Measurements from ENCODE around the gene PCSK2.
A peak's percentile ranks its signal among the peaks of the same experiment; 100 is the strongest.

The PCSK2 gene

DNA sequence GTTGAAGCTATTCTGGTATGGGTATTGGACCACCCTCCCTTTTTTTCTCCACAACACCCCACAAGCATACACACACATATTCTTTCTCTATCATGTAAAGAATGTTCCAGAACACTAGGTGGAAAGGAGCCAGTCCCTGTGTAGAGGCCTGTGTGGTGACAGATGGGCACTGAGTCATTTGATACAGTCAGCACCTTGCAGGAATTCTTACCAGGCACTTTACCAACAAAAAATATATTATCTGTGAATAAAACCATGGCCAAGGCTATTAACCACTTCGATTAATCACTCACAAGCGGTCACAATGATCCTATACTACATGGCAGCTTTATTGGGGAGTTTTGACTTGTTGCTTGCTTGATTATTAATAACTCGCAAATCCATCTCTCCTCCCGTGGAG lies 154.9 kb downstream of the PCSK2 start:
- no peak for DNase-seq (ENCODE audit: low read depth)
- no peak overlapping the region for H3K4me3 ChIP-seq (ENCODE audit: low read depth, low read length)

DNA sequence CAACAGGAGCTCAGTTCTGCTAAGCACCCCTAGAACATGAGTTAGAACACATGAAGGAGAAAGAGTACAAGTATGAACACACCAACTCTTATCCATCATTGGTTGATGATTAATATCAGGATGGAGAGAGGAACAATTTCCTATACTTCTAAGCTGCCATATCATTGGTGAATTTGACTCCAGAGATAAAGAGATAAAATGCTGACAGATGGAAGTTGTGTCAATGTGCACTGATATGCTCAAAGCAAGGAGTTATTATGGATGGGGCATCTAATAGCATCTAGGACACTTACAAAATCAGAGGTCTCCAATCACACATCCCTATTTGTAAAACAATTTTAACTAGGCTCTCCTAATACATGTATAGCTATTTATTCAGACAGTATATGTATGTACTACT lies 159.0 kb downstream of the PCSK2 start:
- DNase-seq (ENCODE audit: low read depth): no peak
- H3K4me3 ChIP-seq (ENCODE audit: low read depth, low read length): no peak overlapping the region

DNA sequence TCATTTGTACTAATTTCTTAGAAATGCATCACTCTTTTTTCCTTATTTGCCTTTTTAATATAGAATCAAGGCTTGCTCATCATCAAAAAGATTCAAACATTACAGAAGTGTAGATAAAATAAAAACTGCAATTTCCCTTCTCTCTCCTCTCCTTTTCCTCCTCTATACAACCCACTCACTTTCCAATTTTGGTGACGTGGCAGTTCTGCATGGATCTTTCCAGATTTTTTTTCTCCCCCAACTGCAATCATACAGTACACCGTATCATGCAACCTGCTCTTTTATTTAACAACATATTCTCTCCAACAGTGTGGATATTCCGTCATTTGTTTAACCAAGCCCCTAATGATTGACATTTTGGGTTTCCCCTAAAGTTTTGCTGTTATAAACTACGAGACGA lies 163.8 kb downstream of the PCSK2 start:
- no peak overlapping the region for H3K4me3 ChIP-seq (ENCODE audit: low read depth, low read length)
- DNase-seq (ENCODE audit: low read depth): no peak

DNA sequence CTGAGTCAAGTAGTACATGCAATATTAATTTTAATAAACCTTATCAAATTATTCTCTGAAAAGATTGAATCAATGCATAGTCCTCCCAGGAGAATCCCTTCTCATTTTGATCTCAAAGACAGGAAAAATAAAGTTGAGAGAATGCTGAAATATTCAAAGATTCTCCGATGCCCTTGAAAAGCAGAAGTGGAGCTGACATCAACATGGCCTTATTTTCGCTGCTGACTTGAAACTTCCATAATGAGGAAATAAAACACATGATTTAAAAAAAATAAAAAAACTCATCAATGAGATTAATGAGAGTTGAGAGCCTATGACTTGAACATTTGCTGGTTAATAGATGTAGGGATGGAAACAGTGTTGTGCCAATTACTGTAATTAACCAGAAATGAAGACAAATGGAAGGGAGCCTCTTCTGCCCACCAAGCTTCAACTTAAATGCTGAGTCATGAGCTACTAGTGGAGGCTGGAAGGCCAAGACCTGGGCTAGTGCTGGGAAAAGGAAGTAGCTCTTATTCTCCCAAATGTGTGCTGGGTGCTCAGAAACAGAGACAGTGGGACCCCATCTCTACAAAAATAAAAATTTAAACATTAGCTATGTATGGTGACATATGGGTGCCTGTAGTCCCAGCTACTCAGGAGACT lies 164.4 kb downstream of the PCSK2 start:
- no peak overlapping the region for H3K4me3 ChIP-seq (ENCODE audit: low read depth, low read length)
- no peak for DNase-seq (ENCODE audit: low read depth)

GRCh38 chr20:17394411-17394810 lies 167.6 kb downstream of the PCSK2 start:
- DNase-seq (ENCODE audit: low read depth): no peak
- H3K4me3 ChIP-seq (ENCODE audit: low read depth, low read length): no peak overlapping the region

DNA sequence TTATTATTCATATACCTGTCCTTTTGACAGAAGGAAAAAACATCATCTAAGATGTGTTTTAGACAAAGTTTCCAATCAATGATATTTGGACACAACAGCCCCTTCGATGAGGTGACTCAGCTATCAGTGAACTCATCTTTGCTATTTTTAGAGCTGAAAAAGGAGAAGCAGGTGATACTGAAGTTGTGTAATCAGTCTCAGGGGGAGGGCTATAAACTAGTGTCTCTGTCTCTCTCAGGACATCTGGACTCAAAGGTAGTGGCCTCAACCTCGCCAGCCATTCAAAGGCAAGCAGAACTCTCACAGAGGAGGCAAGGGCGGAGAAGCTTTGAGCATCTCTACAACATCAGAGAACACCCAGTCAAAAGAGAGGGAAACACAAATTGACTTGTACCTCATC lies 168.9 kb downstream of the PCSK2 start:
- no peak for DNase-seq (ENCODE audit: low read depth)
- H3K4me3 ChIP-seq (ENCODE audit: low read depth, low read length): no peak overlapping the region

- DNase-seq (ENCODE audit: low read depth): no peak
- no peak overlapping the region for H3K4me3 ChIP-seq (ENCODE audit: low read depth, low read length)
These were observed 172.6 kb downstream of the PCSK2 start for GRCh38 chr20:17399303-17399985.

GRCh38 chr20:17403461-17403860 lies 176.6 kb downstream of the PCSK2 start:
- DNase-seq (ENCODE audit: low read depth): no peak

GRCh38 chr20:17406051-17406590 lies 179.3 kb downstream of the PCSK2 start:
- no peak overlapping the region for H3K4me3 ChIP-seq (ENCODE audit: low read depth, low read length)
- no peak for DNase-seq (ENCODE audit: low read depth)

More at GRCh38 chr20:17403461-17403860, 176.6 kb downstream of the PCSK2 start:
- no peak overlapping the region for H3K4me3 ChIP-seq (ENCODE audit: low read depth, low read length)

DNA sequence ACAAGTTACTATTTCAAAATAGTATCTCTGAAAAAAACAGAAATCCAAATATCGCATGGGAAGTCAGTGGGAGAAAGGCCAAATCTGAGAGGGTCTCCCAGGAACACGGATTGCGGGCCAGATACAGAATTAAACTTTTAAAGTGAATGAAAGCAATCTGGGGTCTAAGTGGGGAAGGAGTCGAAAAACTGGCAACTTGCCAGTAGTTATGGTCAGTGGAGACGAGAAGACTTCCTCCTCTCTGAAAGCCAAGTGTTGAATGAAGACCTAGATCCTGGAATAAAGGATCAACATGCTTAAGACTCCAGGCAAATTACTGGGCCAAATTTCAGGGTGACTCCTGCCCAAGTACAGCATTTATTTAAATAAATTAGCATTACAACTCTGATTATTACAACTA lies 180.7 kb downstream of the PCSK2 start:
- no peak for DNase-seq (ENCODE audit: low read depth)
- no peak overlapping the region for H3K4me3 ChIP-seq (ENCODE audit: low read depth, low read length)

- no peak overlapping the region for H3K4me3 ChIP-seq (ENCODE audit: low read depth, low read length)
- no peak for DNase-seq (ENCODE audit: low read depth)
These were observed 190.4 kb downstream of the PCSK2 start for GRCh38 chr20:17417225-17417624.

- DNase-seq (ENCODE audit: low read depth): no peak
- no peak overlapping the region for H3K4me3 ChIP-seq (ENCODE audit: low read depth, low read length)
These were observed 191.9 kb downstream of the PCSK2 start for GRCh38 chr20:17418737-17419136.

- DNase-seq (ENCODE audit: low read depth): no peak
- H3K4me3 ChIP-seq (ENCODE audit: low read depth, low read length): no peak overlapping the region
These were observed 192.7 kb downstream of the PCSK2 start for GRCh38 chr20:17419479-17420041.

GRCh38 chr20:17421493-17421892 lies 194.7 kb downstream of the PCSK2 start:
- H3K4me3 ChIP-seq (ENCODE audit: low read depth, low read length): no peak overlapping the region
- no peak for DNase-seq (ENCODE audit: low read depth)

DNA sequence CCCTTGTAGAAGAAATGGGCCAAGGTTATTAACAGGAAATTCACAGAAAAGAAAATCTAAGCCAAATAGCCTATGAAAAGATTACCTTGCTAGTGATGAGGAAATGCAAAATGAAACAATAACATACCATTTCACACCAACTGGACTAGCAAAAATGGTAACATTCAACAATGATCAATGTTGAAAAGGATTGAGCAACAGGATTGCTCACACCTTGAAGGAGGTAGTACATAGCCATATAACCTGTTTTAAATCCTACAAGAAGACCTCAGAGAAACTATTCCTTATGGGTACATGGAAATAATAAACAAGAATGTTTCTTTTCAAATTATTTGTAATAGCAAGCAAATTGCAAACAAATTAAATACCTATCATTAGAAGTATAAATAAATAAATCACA lies 196.9 kb downstream of the PCSK2 start:
- no peak for DNase-seq (ENCODE audit: low read depth)
- no peak overlapping the region for H3K4me3 ChIP-seq (ENCODE audit: low read depth, low read length)

DNA sequence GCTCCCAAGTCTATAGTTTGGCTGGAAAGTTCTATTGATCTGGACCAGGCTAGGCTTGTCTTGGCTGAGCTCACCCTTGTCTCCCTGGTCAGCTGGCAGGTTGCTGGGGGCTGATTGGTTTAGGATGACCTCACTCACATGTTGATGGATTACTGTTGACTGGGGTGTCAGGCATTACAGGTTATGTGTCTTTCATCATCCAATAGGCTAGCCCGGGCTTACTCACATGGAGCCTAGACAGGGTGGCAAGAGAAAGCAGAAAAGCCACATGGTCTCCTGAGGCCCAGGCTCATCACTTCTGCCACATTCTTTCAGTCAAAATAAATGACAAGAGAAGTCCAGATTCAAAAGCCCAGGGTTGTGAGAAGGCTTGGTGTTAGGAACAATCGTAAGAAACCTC lies 200.8 kb downstream of the PCSK2 start:
- DNase-seq (ENCODE audit: low read depth): no peak
- H3K4me3 ChIP-seq (ENCODE audit: low read depth, low read length): no peak overlapping the region

DNA sequence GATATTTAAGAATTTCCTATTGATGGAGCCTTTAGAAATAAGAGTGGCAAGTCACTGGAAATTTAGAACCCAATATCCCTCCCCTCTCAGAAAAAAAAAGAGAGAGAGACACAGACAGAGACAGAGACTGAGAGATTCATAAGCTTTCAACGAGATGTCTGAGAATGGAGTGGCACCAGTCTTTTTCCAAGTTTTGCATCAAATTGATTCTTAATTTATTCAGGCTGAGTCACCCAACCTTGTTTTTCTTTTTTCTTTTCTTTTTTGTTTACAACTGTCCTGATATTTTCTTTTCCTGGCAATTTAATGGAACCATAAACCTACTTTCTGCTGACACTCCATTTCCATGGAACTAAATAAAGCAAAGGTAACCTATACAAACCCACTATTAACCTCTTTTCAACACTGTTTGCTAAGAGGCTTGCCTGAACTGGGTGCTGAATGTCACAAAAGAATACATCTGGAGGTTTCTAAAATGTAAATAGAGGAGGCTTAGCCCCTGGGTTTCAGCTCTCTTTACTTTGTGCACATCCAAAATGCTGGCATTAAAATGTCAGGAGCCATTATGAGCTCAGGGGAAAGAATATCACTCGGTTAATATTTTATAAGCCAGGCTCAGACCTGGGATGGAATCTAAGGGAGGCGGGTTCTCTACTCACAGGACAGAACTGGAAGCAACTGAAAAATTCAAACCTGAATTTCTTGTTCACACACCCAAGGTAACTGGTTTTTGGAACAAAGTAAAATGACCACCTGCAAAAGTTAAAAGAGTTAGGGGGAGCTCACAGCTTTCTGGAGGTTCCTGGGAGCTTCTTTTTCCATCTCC lies 203.5 kb downstream of the PCSK2 start:
- H3K4me3 ChIP-seq (ENCODE audit: low read depth, low read length): no peak overlapping the region
- no peak for DNase-seq (ENCODE audit: low read depth)

GRCh38 chr20:17431621-17432364 lies 205.0 kb downstream of the PCSK2 start:
- H3K4me3 ChIP-seq (ENCODE audit: low read depth, low read length): no peak overlapping the region
- peak; percentile 4 for DNase-seq (ENCODE audit: low read depth)

DNA sequence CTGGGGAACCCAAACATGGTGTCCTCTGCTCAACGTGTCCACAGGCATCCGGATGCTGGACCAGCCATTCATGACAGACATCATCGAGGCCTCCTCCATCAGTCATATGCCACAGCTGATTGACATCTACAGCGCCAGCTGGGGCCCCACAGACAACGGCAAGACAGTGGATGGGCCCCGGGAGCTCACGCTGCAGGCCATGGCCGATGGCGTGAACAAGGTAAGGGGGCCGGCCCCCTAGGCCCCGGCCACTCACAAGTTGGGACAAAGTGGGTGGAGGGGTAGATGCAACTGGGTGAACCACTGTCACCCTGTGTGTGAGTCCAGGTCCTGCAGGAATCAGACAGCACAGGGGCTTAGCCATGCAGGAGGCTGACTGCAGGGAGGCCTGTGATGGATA lies 209.8 kb downstream of the PCSK2 start:
- DNase-seq (ENCODE audit: low read depth): no peak
- H3K4me3 ChIP-seq (ENCODE audit: low read depth, low read length): no peak overlapping the region
